ENCODE measurements around the gene ARSG. TPM values are rescaled to one million over a fixed set of nuclear protein-coding genes. Genes with fewer than 3 reads are reported as not detected.

Gene ARSG
- total RNA-seq, 1 experiment from 2014 or later = 7.9 TPM

GRCh38 chr17:68291836-68292688 lies 767 bp downstream of the ARSG start (continued):
- no peak for TF ChIP-seq ZNF512 (CRISPR knock-in tag; IDR thresholded peaks at IDR 0.05; ENCODE audit: borderline replicate concordance)
- TF ChIP-seq EMX1 (CRISPR knock-in tag; IDR thresholded peaks at IDR 0.05) = no peak
- TF ChIP-seq MAX (CRISPR knock-in tag; IDR thresholded peaks at IDR 0.05) = peak; percentile 74
- no peak for TF ChIP-seq HMGA2 (CRISPR knock-in tag; IDR thresholded peaks at IDR 0.05)
- TF ChIP-seq ZNF232 (CRISPR knock-in tag; IDR thresholded peaks at IDR 0.05) = peak; percentile 68; the same call in 1 of the 2 replicates
- TF ChIP-seq ZNF416 (CRISPR knock-in tag; IDR thresholded peaks at IDR 0.05) = peak; percentile 32; the same call in 1 of the 2 replicates
- TF ChIP-seq MYBL2 (CRISPR knock-in tag; IDR thresholded peaks at IDR 0.05) = no peak
- peak; percentile 65; the same call in 1 of the 2 replicates for TF ChIP-seq AFF4 (CRISPR knock-in tag; IDR thresholded peaks at IDR 0.05; ENCODE audit: borderline replicate concordance)
- 0 out of 2 replicates have a peak, but pooled peaks have one; percentile 19 for TF ChIP-seq ETV6 (CRISPR knock-in tag; IDR thresholded peaks at IDR 0.05)

GRCh38 chr17:68292689-68293040 lies 1.4 kb downstream of the ARSG start:
- Mint-ChIP-seq H3K27me3 (ENCODE audit: low read depth) (peaks cover 50% of the 10 kb centered on the region), H3K4me3 (peak overlapping the region; percentile 68), H3K9me3 (no peaks in the 10 kb centered on the region), H3K4me1 (peaks cover 67% of the 10 kb centered on the region), H3K27ac (peak overlapping the region; percentile 31), H3K36me3 (no peaks in the 10 kb centered on the region)
- ATAC-seq (no peak), DNase-seq (ENCODE audit: low spot score) (no peak)
- TF ChIP-seq CREB1 (CRISPR knock-in tag; IDR thresholded peaks at IDR 0.05) = no peak
- no peak for TF ChIP-seq ZNF396 (CRISPR knock-in tag; IDR thresholded peaks at IDR 0.05; ENCODE audit: borderline replicate concordance)
- TF ChIP-seq NR3C1 (CRISPR knock-in tag; conservative IDR thresholded peaks at IDR 0.05; ENCODE audit: low read depth) = no peak
- no peak for TF ChIP-seq CBFB (CRISPR knock-in tag; IDR thresholded peaks at IDR 0.05; ENCODE audit: low read depth)
- no peak for TF ChIP-seq ATF3 (CRISPR knock-in tag; conservative IDR thresholded peaks at IDR 0.05)
- no peak for TF ChIP-seq ZNF281 (CRISPR knock-in tag; IDR thresholded peaks at IDR 0.05)
- no peak for TF ChIP-seq JUN (CRISPR knock-in tag; IDR thresholded peaks at IDR 0.05)
- TF ChIP-seq NR1H2 (CRISPR knock-in tag; IDR thresholded peaks at IDR 0.05) = no peak
- no peak for TF ChIP-seq ZNF425 (CRISPR knock-in tag; conservative IDR thresholded peaks at IDR 0.05)
- no peak for TF ChIP-seq EMX1 (CRISPR knock-in tag; IDR thresholded peaks at IDR 0.05)
- TF ChIP-seq ELF4 (CRISPR knock-in tag; IDR thresholded peaks at IDR 0.05; ENCODE audit: low read depth) = no peak
- TF ChIP-seq NFATC4 (CRISPR knock-in tag; IDR thresholded peaks at IDR 0.05) = no peak
- TF ChIP-seq STAT6 (CRISPR knock-in tag; conservative IDR thresholded peaks at IDR 0.05; ENCODE audit: low read depth) = no peak
- POLR2A ChIA-PET = interaction anchor here (1.0 to 1.4 kb wide), 3 partner anchors 9 to 106 kb away, joined by 4 to 9 read pairs (median 6); no protein-coding TSS in a partner anchor
- CTCF ChIA-PET = interaction anchor here (1.7 kb wide), 1 partner anchor 106 kb away, joined by 8 read pairs; no protein-coding TSS in a partner anchor
